SU-DHL-6 (cell line): ENCODE results near the gene SLC38A3.

Experiments
- H2AFZ ChIP-seq: fragments of 200-600 bp; sonication (generic); 2 replicates; pipeline ENCODE4 v1.6.1; 2014; ENCODE audit warnings: low read depth, mild to moderate bottlenecking, moderate library complexity, mixed read lengths, antibody characterized with exemption, low read length; ENCODE audit not compliant: severe bottlenecking
- H3F3A ChIP-seq: fragments of 200-600 bp; shearing (Covaris generic); 2 replicates; pipeline ENCODE4 v1.6.0; 2016; ENCODE audit warnings: antibody characterized with exemption, mild to moderate bottlenecking; ENCODE audit not compliant: insufficient read depth
- H3K27ac ChIP-seq: fragments of 200-600 bp; sonication (generic); 2 replicates; pipeline ENCODE4 v1.5.1; 2016; ENCODE audit warnings: low read depth, mild to moderate bottlenecking, low read length, moderate library complexity, mixed read lengths
- H3K27me3 ChIP-seq: fragments of 200-600 bp; sonication (generic), shearing (Covaris generic); 2 replicates; pipeline ENCODE4 v1.6.0; 2014; ENCODE audit warnings: mild to moderate bottlenecking, low read length
- H3K36me3 ChIP-seq: fragments of 200-600 bp; sonication (generic); 2 replicates; pipeline ENCODE4 v1.6.1; 2014; ENCODE audit warnings: mild to moderate bottlenecking, low read length, mixed read lengths
- H3K4me2 ChIP-seq: fragments of 300-600, 200-600 bp; shearing (Covaris generic), sonication (generic); 2 replicates; pipeline ENCODE4 v1.6.0; 2014; ENCODE audit warnings: low read length, low read depth, mild to moderate bottlenecking; ENCODE audit not compliant: poor library complexity, severe bottlenecking
- H3K4me3 ChIP-seq: fragments of 200-600 bp; sonication (generic); 2 replicates; pipeline ENCODE4 v1.5.1; 2014; ENCODE audit warnings: antibody characterized with exemption, low read length, mild to moderate bottlenecking, mixed read lengths; ENCODE audit not compliant: insufficient read depth, poor library complexity, severe bottlenecking
- H3K79me2 ChIP-seq: fragments of 200-600 bp; sonication (generic); 2 replicates; pipeline ENCODE4 v1.6.1; 2014; ENCODE audit warnings: mild to moderate bottlenecking, low read length, moderate library complexity; ENCODE audit not compliant: insufficient read depth
- H3K9ac ChIP-seq: fragments of 200-600 bp; sonication (generic); 2 replicates; pipeline ENCODE4 v1.7.0; 2014; ENCODE audit warnings: mild to moderate bottlenecking, low read length
- H3K9me2 ChIP-seq: fragments of 200-600 bp; sonication (generic); replicated peaks from 2 replicates; pipeline ENCODE4 v1.6.1; 2014; ENCODE audit warnings: low read length; ENCODE audit not compliant: insufficient read depth
- H3K9me3 ChIP-seq: fragments of 200-600 bp; sonication (generic); 2 replicates; pipeline ENCODE4 v1.6.1; 2014; ENCODE audit warnings: low read length, mixed read lengths; ENCODE audit not compliant: insufficient read depth
- H4K20me1 ChIP-seq: fragments of 200-600 bp; sonication (generic); 2 replicates; pipeline ENCODE4 v1.6.1; 2014; ENCODE audit warnings: low read depth, mild to moderate bottlenecking, antibody characterized with exemption, low read length, moderate library complexity, mixed read lengths
- CTCF ChIP-seq: fragments of 200-600 bp; sonication (generic); IDR thresholded peaks from one replicate; pipeline ENCODE4 v1.5.1; 2017; ENCODE audit warnings: antibody characterized with exemption, mild to moderate bottlenecking, low read length, moderate library complexity; ENCODE audit not compliant: insufficient read depth, poor library complexity, severe bottlenecking
- EZH2phosphoT487 ChIP-seq: fragments of 200-600 bp; sonication (generic), shearing (Covaris generic); conservative IDR thresholded peaks from 2 replicates; pipeline ENCODE4 v1.6.1; 2018; ENCODE audit warnings: mild to moderate bottlenecking, antibody characterized with exemption, low read length, moderate library complexity, mixed read lengths

SLC38A3 gene

GRCh38 chr3:50193286-50193685 is 11.8 kb upstream of the SLC38A3 start:
- no peak overlapping the region for H2AFZ ChIP-seq
- no peak overlapping the region for H3K4me2 ChIP-seq
- no peaks in the 10 kb centered on the region for H3K36me3 ChIP-seq
- H4K20me1 ChIP-seq = no peaks in the 10 kb centered on the region
- H3K9me3 ChIP-seq = no peaks in the 10 kb centered on the region
- H3K27ac ChIP-seq = no peak overlapping the region
- no peaks in the 10 kb centered on the region for H3K79me2 ChIP-seq
- no peaks in the 10 kb centered on the region for H3F3A ChIP-seq
- H3K27me3 ChIP-seq = no peaks in the 10 kb centered on the region
- TF ChIP-seq CTCF (no peak), EZH2phosphoT487 (no peak)
- H3K9ac ChIP-seq = no peak overlapping the region
- no peaks in the 10 kb centered on the region for H3K9me2 ChIP-seq
- no peak overlapping the region for H3K4me3 ChIP-seq

GRCh38 chr3:50193746-50194127 is 11.3 kb upstream of the SLC38A3 start:
- Histone ChIP-seq H3K9me2 (no peaks in the 10 kb centered on the region), H3K4me3 (no peak overlapping the region), H3K4me2 (no peak overlapping the region), H3K9me3 (no peaks in the 10 kb centered on the region), H3K36me3 (no peaks in the 10 kb centered on the region), H3K27me3 (no peaks in the 10 kb centered on the region), H3K27ac (no peak overlapping the region), H4K20me1 (no peaks in the 10 kb centered on the region), H3K9ac (no peak overlapping the region), H3F3A (no peaks in the 10 kb centered on the region), H3K79me2 (no peaks in the 10 kb centered on the region), H2AFZ (no peak overlapping the region)
- TF ChIP-seq CTCF (no peak), EZH2phosphoT487 (no peak)

- H3K4me2 ChIP-seq = no peak overlapping the region
- H3K9me3 ChIP-seq = no peaks in the 10 kb centered on the region
- H4K20me1 ChIP-seq = no peaks in the 10 kb centered on the region
- no peaks in the 10 kb centered on the region for H3K79me2 ChIP-seq
- no peak overlapping the region for H3K4me3 ChIP-seq
- no peak overlapping the region for H3K27ac ChIP-seq
- H3K36me3 ChIP-seq = no peaks in the 10 kb centered on the region
- no peak overlapping the region for H2AFZ ChIP-seq
- TF ChIP-seq CTCF = peak; percentile 55
- no peak for TF ChIP-seq EZH2phosphoT487
- no peaks in the 10 kb centered on the region for H3K27me3 ChIP-seq
- no peaks in the 10 kb centered on the region for H3K9me2 ChIP-seq
- no peak overlapping the region for H3K9ac ChIP-seq
- H3F3A ChIP-seq = no peaks in the 10 kb centered on the region
These were observed 10.8 kb upstream of the SLC38A3 start for GRCh38 chr3:50194128-50194902.
